HepG2 (cell line): Measurements from ENCODE around the gene TUBA8. TPM values are rescaled to one million over a fixed set of nuclear protein-coding genes. Genes with fewer than 3 reads are reported as not detected.
A peak's percentile ranks its signal among the peaks of the same experiment; 100 is the strongest.

Experiments used
- ATM ChIP-seq: fragments of 450-650 bp; IDR thresholded peaks from 2 replicates; pipeline ENCODE4 v1.7.1; 2017; ENCODE audit warnings: mild to moderate bottlenecking, borderline replicate concordance
- FOXJ3 ChIP-seq: sonication (generic); formaldehyde crosslinking; IDR thresholded peaks from 2 replicates; pipeline ENCODE4 v1.4.0; 2020; ENCODE audit warnings: missing genetic modification reagents, mild to moderate bottlenecking, borderline replicate concordance
- GFI1 ChIP-seq: sonication (generic); formaldehyde crosslinking; IDR thresholded peaks from 2 replicates; pipeline ENCODE4 v1.5.0; 2020; ENCODE audit warnings: missing genetic modification reagents, mild to moderate bottlenecking, borderline replicate concordance
- HDAC2 ChIP-seq: sonication (generic); formaldehyde crosslinking; IDR thresholded peaks from 2 replicates; pipeline ENCODE4 v1.4.0; 2020; ENCODE audit warnings: missing genetic modification reagents
- MAZ ChIP-seq, 2 experiments: sonication (generic) in 1 of 2; formaldehyde crosslinking in 1 of 2; IDR thresholded peaks; 2 replicates each; pipeline versions ENCODE4 v1.5.0 to v1.6.1; 2012 to 2020; ENCODE audit warnings: low read depth in 2 of 2, mild to moderate bottlenecking in 2 of 2, borderline replicate concordance in 1 of 2, improper control_type of control experiment in 1 of 2, low read length in 1 of 2, missing genetic modification reagents in 1 of 2, moderate library complexity in 1 of 2
- NFAT5 ChIP-seq: sonication (generic); formaldehyde crosslinking; IDR thresholded peaks from 2 replicates; pipeline ENCODE4 v1.4.0; 2020; ENCODE audit warnings: missing genetic modification reagents
- NR0B2 ChIP-seq: sonication (generic); formaldehyde crosslinking; IDR thresholded peaks from 2 replicates; pipeline ENCODE4 v1.4.0; 2020; ENCODE audit warnings: mild to moderate bottlenecking, missing genetic modification reagents
- SP1 ChIP-seq, 2 experiments: fragments of 450-650 bp in 1 of 2; sonication (generic) in 1 of 2; formaldehyde crosslinking in 1 of 2; IDR thresholded peaks; 2 replicates each; pipeline versions ENCODE4 v1.4.0 to v1.6.1; 2016 to 2020; ENCODE audit warnings: missing genetic modification reagents in 1 of 2
- SYNCRIP ChIP-seq: fragments of 200-400 bp; formaldehyde crosslinking; IDR thresholded peaks from 2 replicates; pipeline ENCODE4 v1.6.1; 2018; ENCODE audit warnings: mild to moderate bottlenecking, low read depth, low read length; ENCODE audit not compliant: insufficient read depth
- TIGD3 ChIP-seq: sonication (generic); formaldehyde crosslinking; IDR thresholded peaks from 2 replicates; pipeline ENCODE4 v1.5.1; 2020; ENCODE audit warnings: mild to moderate bottlenecking, missing genetic modification reagents, borderline replicate concordance
- ZMYM2 ChIP-seq: sonication (generic); formaldehyde crosslinking; IDR thresholded peaks from 2 replicates; pipeline ENCODE4 v1.8.0; 2022; ENCODE audit warnings: mild to moderate bottlenecking, missing genetic modification reagents
- ZNF333 ChIP-seq: sonication (generic); formaldehyde crosslinking; IDR thresholded peaks from 2 replicates; pipeline ENCODE4 v1.4.0; 2020; ENCODE audit warnings: mild to moderate bottlenecking, missing genetic modification reagents, borderline replicate concordance
- ZNF549 ChIP-seq: sonication (generic); formaldehyde crosslinking; IDR thresholded peaks from 2 replicates; pipeline ENCODE4 v1.5.0; 2020; ENCODE audit warnings: missing genetic modification reagents
- ZNF614 ChIP-seq: IDR thresholded peaks from 2 replicates; pipeline ENCODE4 v1.6.1; 2018; ENCODE audit warnings: missing biosample characterization, missing genetic modification reagents, inconsistent platforms, borderline replicate concordance
- ZNF772 ChIP-seq: sonication (generic); formaldehyde crosslinking; IDR thresholded peaks from 2 replicates; pipeline ENCODE4 v1.5.0; 2020; ENCODE audit warnings: mild to moderate bottlenecking, missing genetic modification reagents
- ZXDC ChIP-seq: sonication (generic); formaldehyde crosslinking; IDR thresholded peaks from 2 replicates; pipeline ENCODE4 v1.5.0; 2020; ENCODE audit warnings: mild to moderate bottlenecking, missing genetic modification reagents
- polyA plus RNA-seq, 8 experiments: library from polyadenylated mRNA; depleted of rRNA in 3 of 8; stranded (reverse) in 7 of 8; unstranded in 1 of 8; fragments of >200 nt; fragmentation: Illumina TruSeq in 4 of 8; extraction: Trizol in 4 of 8; gene quantifications; 2 replicates each; pipeline versions ENCODE4 v1.2.1 to v1.2.3, GENCODE V29; 2011 to 2016; ENCODE audit warnings: low read depth in 4 of 8, missing spikeins in 1 of 8, mixed read lengths in 1 of 8; ENCODE audit not compliant: insufficient read depth in 1 of 8
- total RNA-seq, 5 experiments: library from RNA; depleted of rRNA; stranded (reverse); fragments of >200 nt; fragmentation: Illumina TruSeq; extraction: Trizol; gene quantifications; 2 replicates each; pipeline ENCODE4 v1.2.3, GENCODE V29; 2016; ENCODE audit warnings: low read depth in 1 of 5

Gene TUBA8
- total and polyA plus RNA-seq, 2 of the 13 experiments (the other 11 are each of a cell fraction or from before 2014, with no cell fraction given): 0.35 to 0.69 TPM

- TF ChIP-seq ATM: no peak
- no peak for TF ChIP-seq ZXDC
- TF ChIP-seq ZMYM2 (CRISPR knock-in tag): no peak
- no peak for TF ChIP-seq NFAT5 (CRISPR knock-in tag)
- TF ChIP-seq ZNF614 (CRISPR knock-in tag): 0 out of 2 replicates have a peak, but pooled peaks have one; percentile 31
- no peak for TF ChIP-seq SP1 (IDR thresholded peaks at IDR 0.05)
- no peak for TF ChIP-seq SP1 (CRISPR knock-in tag; IDR thresholded peaks at IDR 0.05)
- TF ChIP-seq ZNF333 (CRISPR knock-in tag): no peak
- TF ChIP-seq MAZ (IDR thresholded peaks at IDR 0.05; ENCODE audit: borderline replicate concordance, low read depth, low read length): no peak
- no peak for TF ChIP-seq MAZ (CRISPR knock-in tag; IDR thresholded peaks at IDR 0.05; ENCODE audit: low read depth)
- TF ChIP-seq NR0B2 (CRISPR knock-in tag): no peak
- no peak for TF ChIP-seq TIGD3
- TF ChIP-seq ZNF772 (CRISPR knock-in tag): no peak
- TF ChIP-seq ZNF549: no peak
- no peak for TF ChIP-seq GFI1 (CRISPR knock-in tag)
- TF ChIP-seq SYNCRIP: no peak
- peak; percentile 22; the same call in 1 of the 2 replicates for TF ChIP-seq FOXJ3 (CRISPR knock-in tag)
- no peak for TF ChIP-seq HDAC2 (CRISPR knock-in tag)
These were observed 34.7 kb upstream of the TUBA8 start (continued) for GRCh38 chr22:18075720-18076497.
